T follicular helper cell (primary cell): ENCODE results near the gene BST1.

Experiments used
- DNase-seq: peaks from one replicate; pipeline ENCODE4 v3.0.0-alpha.2; 2020; ENCODE audit warnings: low read depth
- total RNA-seq, 2 experiments: gene quantifications; one replicate each; lab custom pipeline; 2026; lab: John Stamatoyannopoulos, UW

Gene BST1
- 0.30 to 0.60 reads per million in 2 experiments for total RNA-seq

GRCh38 chr4:15702941-15703403 is at the start of gene BST1:
Gene BST1, plus strand, starts transcription at chr4:15703065. Its CDS starts 80 bp downstream, at chr4:15703145.
- DNase-seq: peak; percentile 23

DNA sequence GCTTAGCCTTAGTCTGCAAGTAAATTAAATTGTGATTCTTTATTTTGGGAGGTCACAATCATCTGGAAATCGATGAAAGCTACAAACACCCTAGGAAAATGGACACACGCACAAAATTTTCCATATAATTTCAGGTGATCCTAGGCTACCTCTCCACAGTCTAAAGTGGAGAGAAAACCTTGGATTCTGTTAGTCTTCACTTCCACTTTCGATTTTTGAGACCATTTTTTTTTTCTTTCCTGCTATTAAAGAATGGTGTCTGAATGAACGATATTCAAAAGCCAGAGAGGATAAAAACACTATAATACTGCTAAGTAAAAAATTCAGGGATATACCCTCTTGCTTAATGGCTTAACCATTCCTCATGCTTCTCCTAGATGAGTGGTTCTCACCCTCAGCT is 49.4 kb upstream of the BST1 start:
- DNase-seq: no peak

- DNase-seq: no peak
Measured at GRCh38 chr4:15653864-15654592, 48.8 kb upstream of the BST1 start.

GRCh38 chr4:15654593-15655222 is 48.2 kb upstream of the BST1 start:
- peak; percentile 15 for DNase-seq

- peak; percentile 73 for DNase-seq
Measured at GRCh38 chr4:15655223-15656037, 47.4 kb upstream of the BST1 start, which contains the start of gene FBXL5. Gene FBXL5, minus strand, starts transcription at chr4:15655357. Its CDS starts 70 bp downstream, at chr4:15655287.

- peak; percentile 8 for DNase-seq
Measured at GRCh38 chr4:15656038-15656470, 46.8 kb upstream of the BST1 start.

DNA sequence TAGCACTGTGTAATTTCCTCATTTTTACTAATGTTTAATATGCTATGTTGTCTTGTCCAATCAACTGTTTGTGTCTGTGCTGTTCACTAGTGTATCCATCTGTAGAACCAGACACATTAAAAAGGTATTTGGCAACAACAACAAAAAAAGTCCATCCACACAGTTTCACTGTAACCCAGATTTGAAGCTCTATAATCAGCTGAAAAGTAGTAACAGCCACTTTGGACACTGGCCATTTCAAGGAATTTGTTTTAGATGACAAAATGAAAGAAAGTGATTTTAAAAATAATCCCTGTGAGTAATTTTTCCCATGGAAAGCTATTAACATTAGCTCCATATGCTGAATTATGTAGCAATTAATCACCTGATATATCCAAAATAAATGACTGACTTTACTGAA is 45.5 kb upstream of the BST1 start:
- no peak for DNase-seq

GRCh38 chr4:15658136-15658770 is 44.6 kb upstream of the BST1 start:
- no peak for DNase-seq

DNA sequence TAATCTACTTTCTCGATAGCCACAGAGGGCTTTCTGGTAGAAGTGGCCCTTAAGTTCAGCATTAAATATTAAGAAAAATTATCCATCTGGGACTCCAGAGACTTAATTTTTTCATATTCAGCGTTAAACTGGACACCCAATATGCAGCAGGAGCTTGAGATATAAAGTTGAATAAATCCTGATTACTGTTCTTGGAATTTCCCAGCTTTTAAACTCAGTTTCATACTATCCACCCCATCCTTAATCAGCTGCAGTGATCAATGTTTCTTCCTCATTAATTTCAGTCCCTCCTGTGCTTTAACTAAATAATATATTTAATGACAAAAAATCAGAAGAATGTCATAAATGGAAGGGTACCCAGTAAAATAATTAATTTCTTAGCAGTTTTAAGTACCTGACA is 44.1 kb upstream of the BST1 start:
- no peak for DNase-seq

GRCh38 chr4:15659768-15660570 is 42.9 kb upstream of the BST1 start:
- DNase-seq: no peak

- DNase-seq: no peak
Measured at GRCh38 chr4:15665753-15666365, 37.0 kb upstream of the BST1 start.

GRCh38 chr4:15667006-15667405 is 35.9 kb upstream of the BST1 start:
- DNase-seq: no peak

DNA sequence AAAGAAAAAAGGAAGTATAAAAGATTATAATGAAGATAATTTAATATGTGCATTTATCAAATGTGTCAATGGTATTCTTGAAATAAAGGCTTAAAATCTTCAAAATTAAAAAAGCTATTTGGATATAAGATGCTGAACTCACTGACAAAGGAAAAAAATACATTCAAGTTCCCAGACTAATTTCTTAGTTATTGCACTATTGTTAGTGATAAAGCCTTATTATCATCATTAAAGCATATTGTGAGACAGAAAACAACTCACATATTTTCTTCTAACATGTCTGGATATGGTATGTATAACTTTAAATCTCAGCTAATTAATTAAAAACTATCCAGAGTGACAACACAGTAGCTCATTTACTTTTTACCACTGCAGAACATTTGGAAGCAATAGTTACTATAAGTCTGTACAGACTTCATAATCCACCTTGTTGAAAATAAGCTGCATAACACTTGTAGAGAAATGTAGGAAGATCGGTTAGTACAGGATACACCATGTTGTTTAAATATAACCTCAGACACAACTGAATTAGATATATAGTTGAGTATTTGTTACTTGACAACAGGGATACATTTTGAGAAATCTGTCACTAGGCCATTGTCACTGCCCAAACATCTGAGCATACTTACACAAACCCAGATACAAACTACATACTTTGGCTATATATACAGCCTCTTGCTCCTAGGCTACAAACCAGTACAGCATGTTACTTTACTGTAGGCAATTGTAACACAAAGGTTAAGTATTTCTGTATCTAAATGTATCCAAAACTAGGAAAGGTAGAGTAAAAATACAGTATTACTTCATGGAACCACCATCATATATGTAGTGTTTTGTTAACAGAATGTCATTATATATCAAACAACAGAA is 34.1 kb upstream of the BST1 start:
- DNase-seq: no peak

DNA sequence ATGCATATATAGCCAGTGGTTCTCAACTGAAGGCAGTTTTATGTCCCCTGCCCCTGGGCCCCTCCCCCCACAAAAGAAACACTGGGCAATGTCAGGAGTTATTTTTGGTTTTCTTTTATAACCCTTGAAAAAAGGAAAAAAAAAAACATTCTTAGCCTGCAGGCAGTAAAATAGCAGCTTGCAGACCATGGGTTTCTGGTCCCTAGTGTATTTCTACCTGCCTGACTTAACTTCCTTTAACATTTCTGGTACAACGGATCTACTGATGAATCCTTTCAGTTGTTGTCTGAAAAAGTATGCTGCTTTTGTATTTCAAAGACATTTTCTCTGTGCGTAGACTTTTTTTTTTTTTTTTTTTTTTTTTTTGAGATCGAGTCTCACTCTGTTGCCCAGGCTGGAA is 32.3 kb upstream of the BST1 start:
- DNase-seq: no peak

DNA sequence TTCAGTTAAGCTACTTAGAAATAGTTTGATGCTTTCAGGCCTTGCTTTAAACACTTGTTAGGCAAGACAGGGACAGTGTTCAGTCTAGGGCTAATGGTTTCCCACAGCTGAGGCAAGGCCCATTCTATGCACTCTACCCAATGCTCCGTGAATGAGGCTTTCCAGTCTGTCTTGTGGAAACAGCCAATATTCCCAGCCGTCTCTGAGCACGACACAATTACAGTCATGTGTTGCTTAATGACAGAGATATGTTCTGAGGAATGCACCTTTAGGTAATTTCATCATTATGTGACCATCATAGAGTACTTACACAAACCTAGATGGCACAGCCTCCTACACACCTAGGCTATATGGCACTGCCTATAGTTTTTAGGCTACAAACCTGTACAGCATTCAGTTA is 30.8 kb upstream of the BST1 start:
- DNase-seq: no peak

GRCh38 chr4:15673337-15673736 is 29.5 kb upstream of the BST1 start:
- no peak for DNase-seq

GRCh38 chr4:15674046-15674445 is 28.8 kb upstream of the BST1 start:
- DNase-seq: no peak

GRCh38 chr4:15674926-15675325 is 27.9 kb upstream of the BST1 start:
- DNase-seq: no peak

DNA sequence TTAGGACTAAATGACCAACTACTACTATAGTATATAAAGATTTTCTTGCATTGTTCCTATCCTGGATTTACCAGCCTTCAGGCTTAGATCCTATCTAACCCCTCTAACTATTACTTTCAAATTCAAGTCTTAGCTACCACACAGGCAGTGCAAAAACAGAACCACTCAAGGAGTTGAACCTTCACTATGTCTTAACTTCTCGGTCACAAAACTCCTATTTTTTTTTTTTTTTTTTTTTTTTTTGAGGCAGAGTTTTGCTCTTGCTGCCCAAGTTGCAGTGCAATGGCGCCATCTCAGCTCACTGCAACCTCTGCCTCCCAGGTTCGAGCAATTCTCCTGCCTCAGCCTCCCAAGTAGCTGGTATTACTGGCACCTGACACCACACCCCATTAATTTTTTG is 27.5 kb upstream of the BST1 start:
- no peak for DNase-seq

DNA sequence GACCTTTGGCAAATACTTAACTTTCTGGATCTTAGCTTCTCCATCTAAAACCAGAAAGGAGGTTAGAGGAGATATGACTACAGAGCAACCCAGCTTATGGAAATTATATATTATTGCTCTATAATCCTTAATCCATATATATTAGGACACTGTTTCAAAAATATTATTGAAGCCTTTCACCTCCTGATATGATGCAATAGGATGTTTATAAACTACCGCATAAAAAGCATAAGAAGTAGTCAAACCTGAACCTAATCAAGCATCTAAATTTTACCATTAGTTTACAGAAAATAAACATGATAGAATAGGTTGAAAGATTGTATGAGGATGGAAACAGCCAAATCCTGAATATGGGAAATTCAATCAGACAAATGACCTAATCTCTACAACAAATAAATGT is 26.8 kb upstream of the BST1 start:
- DNase-seq: no peak
